Measurements from ENCODE around the gene MARVELD2. TPM values are rescaled to one million over a fixed set of nuclear protein-coding genes. Genes with fewer than 3 reads are reported as not detected.
A peak's percentile ranks its signal among the peaks of the same experiment; 100 is the strongest.
"Not testable (repeated sequence)": the region's sequence is repeated elsewhere in the genome, so short reads cannot be mapped to it uniquely, and the experiment has no call there.

MARVELD2 gene
- total RNA-seq, 2 donors from 2014 or later, result 0.14 to 0.56 TPM

- DNase-seq (ENCODE audit: low spot score); H3K27ac Mint-ChIP-seq; ATAC-seq; H3K9me3 Mint-ChIP-seq; H3K36me3 Mint-ChIP-seq; H3K4me1 Mint-ChIP-seq (ENCODE audit: low read depth in 2 of 2); H3K27me3 Mint-ChIP-seq; H3K4me3 Mint-ChIP-seq: not testable (repeated sequence)
Observed at GRCh38 chr5:69455428-69455988, 40.6 kb downstream of the MARVELD2 start.

- no peak for DNase-seq (ENCODE audit: low spot score)
- H3K4me3 Mint-ChIP-seq, result no peak overlapping the region
- no peak for ATAC-seq
- H3K4me1 Mint-ChIP-seq (ENCODE audit: low read depth in 2 of 2), result no peaks in the 10 kb centered on the region
- no peaks in the 10 kb centered on the region for H3K9me3 Mint-ChIP-seq
- no peaks in the 10 kb centered on the region for H3K36me3 Mint-ChIP-seq
- H3K27me3 Mint-ChIP-seq, result peaks cover 0 to 2% of the 10 kb centered on the region in 2 donors
- H3K27ac Mint-ChIP-seq, result no peak overlapping the region
Observed at GRCh38 chr5:69462170-69462569, 47.3 kb downstream of the MARVELD2 start.

GRCh38 chr5:69466375-69466774 lies 51.5 kb downstream of the MARVELD2 start:
- H3K4me1 Mint-ChIP-seq (ENCODE audit: low read depth in 2 of 2); H3K36me3 Mint-ChIP-seq; H3K4me3 Mint-ChIP-seq; H3K9me3 Mint-ChIP-seq; ATAC-seq; DNase-seq (ENCODE audit: low spot score); H3K27ac Mint-ChIP-seq; H3K27me3 Mint-ChIP-seq: not testable (repeated sequence)

- DNase-seq (ENCODE audit: low spot score) (no peak), ATAC-seq (no peak)
- Mint-ChIP-seq H3K4me1 (ENCODE audit: low read depth in 2 of 2) (no peaks in the 10 kb centered on the region), H3K27me3 (peaks cover 0 to 4% of the 10 kb centered on the region in 2 donors), H3K36me3 (no peaks in the 10 kb centered on the region), H3K4me3 (no peak overlapping the region), H3K27ac (no peak overlapping the region), H3K9me3 (no peaks in the 10 kb centered on the region)
Observed at GRCh38 chr5:69467442-69468225, 52.7 kb downstream of the MARVELD2 start.

- Mint-ChIP-seq H3K9me3 (no peaks in the 10 kb centered on the region), H3K27ac (no peak overlapping the region), H3K27me3 (peaks cover 0 to 4% of the 10 kb centered on the region in 2 donors), H3K4me1 (ENCODE audit: low read depth in 2 of 2) (no peaks in the 10 kb centered on the region), H3K4me3 (no peak overlapping the region), H3K36me3 (no peaks in the 10 kb centered on the region)
- no peak for ATAC-seq
- no peak for DNase-seq (ENCODE audit: low spot score)
Observed at GRCh38 chr5:69468631-69469030, 53.7 kb downstream of the MARVELD2 start.

- H3K27ac Mint-ChIP-seq; H3K4me3 Mint-ChIP-seq; H3K27me3 Mint-ChIP-seq; ATAC-seq; DNase-seq (ENCODE audit: low spot score); H3K9me3 Mint-ChIP-seq; H3K36me3 Mint-ChIP-seq; H3K4me1 Mint-ChIP-seq (ENCODE audit: low read depth in 2 of 2): not testable (repeated sequence)
Observed at GRCh38 chr5:69471516-69471915, 56.6 kb downstream of the MARVELD2 start.

- H3K4me3 Mint-ChIP-seq; H3K36me3 Mint-ChIP-seq; H3K27me3 Mint-ChIP-seq; ATAC-seq; H3K27ac Mint-ChIP-seq; H3K9me3 Mint-ChIP-seq; DNase-seq (ENCODE audit: low spot score); H3K4me1 Mint-ChIP-seq (ENCODE audit: low read depth in 2 of 2): not testable (repeated sequence)
Observed at GRCh38 chr5:69472535-69473143, 57.7 kb downstream of the MARVELD2 start.

- Mint-ChIP-seq H3K27ac (no peak overlapping the region), H3K9me3 (no peaks in the 10 kb centered on the region), H3K27me3 (no peaks in the 10 kb centered on the region), H3K4me3 (no peak overlapping the region), H3K4me1 (ENCODE audit: low read depth in 2 of 2) (no peaks in the 10 kb centered on the region), H3K36me3 (no peaks in the 10 kb centered on the region)
- ATAC-seq (no peak), DNase-seq (ENCODE audit: low spot score) (no peak)
Observed at GRCh38 chr5:69477170-69477569, 62.3 kb downstream of the MARVELD2 start.

- ATAC-seq, result not testable (repeated sequence)
Observed at GRCh38 chr5:69478296-69478695, 63.4 kb downstream of the MARVELD2 start.

GRCh38 chr5:69484891-69485290 lies 70.0 kb downstream of the MARVELD2 start:
- Mint-ChIP-seq H3K36me3 (no peaks in the 10 kb centered on the region), H3K9me3 (no peaks in the 10 kb centered on the region), H3K4me3 (no peak overlapping the region), H3K4me1 (ENCODE audit: low read depth in 2 of 2) (no peaks in the 10 kb centered on the region), H3K27ac (no peak overlapping the region), H3K27me3 (peaks cover 9% of the 10 kb centered on the region in 2 donors)
- ATAC-seq, result no peak
- DNase-seq (ENCODE audit: low spot score), result no peak

More at GRCh38 chr5:69478296-69478695, 63.4 kb downstream of the MARVELD2 start:
- H3K36me3 Mint-ChIP-seq; H3K27ac Mint-ChIP-seq; H3K9me3 Mint-ChIP-seq; H3K4me1 Mint-ChIP-seq (ENCODE audit: low read depth in 2 of 2); H3K27me3 Mint-ChIP-seq; DNase-seq (ENCODE audit: low spot score); H3K4me3 Mint-ChIP-seq: not testable (repeated sequence)

GRCh38 chr5:69485471-69485870 lies 70.6 kb downstream of the MARVELD2 start:
- Mint-ChIP-seq H3K4me1 (ENCODE audit: low read depth in 2 of 2) (no peaks in the 10 kb centered on the region), H3K27me3 (peaks cover 10 to 14% of the 10 kb centered on the region in 2 donors), H3K27ac (no peak overlapping the region), H3K36me3 (no peaks in the 10 kb centered on the region), H3K9me3 (no peaks in the 10 kb centered on the region), H3K4me3 (no peak overlapping the region)
- no peak for DNase-seq (ENCODE audit: low spot score)
- ATAC-seq, result no peak

- DNase-seq (ENCODE audit: low spot score), result no peak
- Mint-ChIP-seq H3K27me3 (peaks cover 16 to 32% of the 10 kb centered on the region in 2 donors), H3K27ac (no peak overlapping the region), H3K9me3 (no peaks in the 10 kb centered on the region), H3K4me3 (no peak overlapping the region), H3K4me1 (ENCODE audit: low read depth in 2 of 2) (no peaks in the 10 kb centered on the region), H3K36me3 (no peaks in the 10 kb centered on the region)
- ATAC-seq, result peak in 1 of 2 donors; percentile 34
Observed at GRCh38 chr5:69489246-69489645, 74.3 kb downstream of the MARVELD2 start.

- ATAC-seq (no peak), DNase-seq (ENCODE audit: low spot score) (no peak)
- no peaks in the 10 kb centered on the region for H3K9me3 Mint-ChIP-seq
- H3K27me3 Mint-ChIP-seq, result peaks cover 23 to 33% of the 10 kb centered on the region in 2 donors
- no peaks in the 10 kb centered on the region for H3K4me1 Mint-ChIP-seq (ENCODE audit: low read depth in 2 of 2)
- no peaks in the 10 kb centered on the region for H3K36me3 Mint-ChIP-seq
- H3K4me3 Mint-ChIP-seq, result no peak overlapping the region
- no peak overlapping the region for H3K27ac Mint-ChIP-seq
Observed at GRCh38 chr5:69491027-69491426, 76.1 kb downstream of the MARVELD2 start.

- Mint-ChIP-seq H3K4me3 (peak overlapping the region; percentile 6), H3K4me1 (ENCODE audit: low read depth in 2 of 2) (no peaks in the 10 kb centered on the region), H3K27me3 (peaks cover 27 to 38% of the 10 kb centered on the region in 2 donors), H3K9me3 (no peaks in the 10 kb centered on the region), H3K27ac (no peak overlapping the region), H3K36me3 (no peaks in the 10 kb centered on the region)
- ATAC-seq (no peak), DNase-seq (ENCODE audit: low spot score) (no peak)
Observed at GRCh38 chr5:69491838-69492390, 77.0 kb downstream of the MARVELD2 start.
